PC-9 (cell line): ENCODE measurements around the gene MPZL1. TPM values are rescaled to one million over a fixed set of nuclear protein-coding genes. Genes with fewer than 3 reads are reported as not detected.

ENCODE experiments used
- BruUV-seq: library from RNA; stranded (reverse); fragments of 400-500 nt; replicated peaks from 2 replicates; lab custom pipeline; 2021; lab: Mats Ljungman, UMichigan
- CTCF ChIA-PET: fragments of 300-600 bp; sonication (Branson Sonifier 250); formaldehyde crosslinking; loops from one replicate; lab custom pipeline; 2022; ENCODE audit warnings: antibody characterized with exemption; lab: Charles Lee
- POLR2A ChIA-PET: fragments of 300-600 bp; sonication (Branson Sonifier 250); formaldehyde crosslinking; loops from one replicate; lab custom pipeline; 2022; ENCODE audit warnings: antibody characterized with exemption; ENCODE audit not compliant: unreplicated experiment; lab: Charles Lee
- DNase-seq, 2 experiments: peaks; one replicate each; pipeline versions ENCODE4 v3.0.0 to v3.0.0-alpha.2; 2015 to 2022; ENCODE audit warnings: mixed read lengths in 1 of 2
- H2AFZ ChIP-seq: fragments of 200-600 bp; sonication (generic); 2 replicates; pipeline ENCODE4 v1.8.1; 2017; ENCODE audit warnings: antibody characterized with exemption
- H3F3A ChIP-seq: fragments of 200-600 bp; sonication (generic); 2 replicates; pipeline ENCODE4 v1.8.1; 2017; ENCODE audit warnings: antibody characterized with exemption, mild to moderate bottlenecking, low read depth; ENCODE audit not compliant: insufficient read depth
- H3K27ac ChIP-seq: fragments of 200-600 bp; sonication (generic); 2 replicates; pipeline ENCODE4 v1.6.1; 2016; ENCODE audit warnings: mixed run types
- H3K27me3 ChIP-seq: fragments of 200-600 bp; sonication (generic); 2 replicates; pipeline ENCODE4 v1.6.1; 2016; ENCODE audit warnings: low read depth, mixed run types; ENCODE audit not compliant: insufficient read depth
- H3K36me3 ChIP-seq: fragments of 200-600 bp; sonication (generic); 2 replicates; pipeline ENCODE4 v1.6.1; 2016; ENCODE audit warnings: low read depth, mixed run types
- H3K4me1 ChIP-seq: fragments of 200-600 bp; sonication (generic); replicated peaks from 2 replicates; pipeline ENCODE4 v1.6.1; 2016; ENCODE audit warnings: mixed run types; ENCODE audit not compliant: insufficient read depth
- H3K4me2 ChIP-seq: fragments of 200-600 bp; sonication (generic); 2 replicates; pipeline ENCODE4 v1.6.1; 2017; ENCODE audit warnings: mixed run types
- H3K4me3 ChIP-seq: fragments of 200-600 bp; sonication (generic); 2 replicates; pipeline ENCODE4 v1.6.1; 2016; ENCODE audit warnings: mixed run types
- H3K79me2 ChIP-seq: fragments of 200-600 bp; sonication (generic); 2 replicates; pipeline ENCODE4 v1.6.1; 2017; ENCODE audit warnings: low read depth, mixed run types
- H3K9me2 ChIP-seq: fragments of 200-600 bp; sonication (generic); 2 replicates; pipeline ENCODE4 v1.8.1; 2017; ENCODE audit warnings: mild to moderate bottlenecking; ENCODE audit not compliant: insufficient read depth
- H3K9me3 ChIP-seq: fragments of 200-600 bp; sonication (generic); 2 replicates; pipeline ENCODE4 v1.8.1; 2016; ENCODE audit warnings: low read depth; ENCODE audit not compliant: insufficient read depth
- H4K20me1 ChIP-seq: fragments of 200-600 bp; sonication (generic); 2 replicates; pipeline ENCODE4 v1.8.1; 2017; ENCODE audit not compliant: insufficient read depth
- EZH2 ChIP-seq: fragments of 200-600 bp; sonication (generic); IDR thresholded peaks from 2 replicates; pipeline ENCODE4 v1.8.0; 2017; ENCODE audit warnings: antibody characterized with exemption, low read depth
- intact Hi-C: fragments of 100-400 bp; cut with micrococcal nuclease; formaldehyde crosslinking; loops from one replicate; pipeline ENCODE4 v1.10.0; 2022; ENCODE audit not compliant: unreplicated experiment
- total RNA-seq: library from RNA; stranded (reverse); gene quantifications from 2 replicates; pipeline ENCODE4 v1.2.3, GENCODE V29; 2021
- TF ChIP-seq, protein P1 (sequence below): fragments of 200-600 bp; sonication (generic); conservative IDR thresholded peaks from 2 replicates; pipeline ENCODE4 v1.6.1; 2017; ENCODE audit warnings: mixed run types, antibody characterized with exemption, mild to moderate bottlenecking, moderate library complexity

The MPZL1 gene
- total RNA-seq, 1 experiment from 2014 or later: 80.3 TPM

- Histone ChIP-seq H3K27me3 (no peaks in the 10 kb centered on the region), H3K4me3 (no peak overlapping the region), H3K4me1 (no peaks in the 10 kb centered on the region), H2AFZ (no peak overlapping the region), H3K36me3 (no peaks in the 10 kb centered on the region), H3K9me3 (no peaks in the 10 kb centered on the region), H3F3A (no peaks in the 10 kb centered on the region), H3K9me2 (no peaks in the 10 kb centered on the region), H3K27ac (no peak overlapping the region), H4K20me1 (no peaks in the 10 kb centered on the region), H3K4me2 (no peak overlapping the region), H3K79me2 (no peaks in the 10 kb centered on the region)
- POLR2A ChIA-PET: no interaction called here
- CTCF ChIA-PET: no interaction called here
- no peak for DNase-seq
- no TSS peak for BruUV-seq
- intact Hi-C loops: no loop called here
- TF ChIP-seq, protein P1, sequence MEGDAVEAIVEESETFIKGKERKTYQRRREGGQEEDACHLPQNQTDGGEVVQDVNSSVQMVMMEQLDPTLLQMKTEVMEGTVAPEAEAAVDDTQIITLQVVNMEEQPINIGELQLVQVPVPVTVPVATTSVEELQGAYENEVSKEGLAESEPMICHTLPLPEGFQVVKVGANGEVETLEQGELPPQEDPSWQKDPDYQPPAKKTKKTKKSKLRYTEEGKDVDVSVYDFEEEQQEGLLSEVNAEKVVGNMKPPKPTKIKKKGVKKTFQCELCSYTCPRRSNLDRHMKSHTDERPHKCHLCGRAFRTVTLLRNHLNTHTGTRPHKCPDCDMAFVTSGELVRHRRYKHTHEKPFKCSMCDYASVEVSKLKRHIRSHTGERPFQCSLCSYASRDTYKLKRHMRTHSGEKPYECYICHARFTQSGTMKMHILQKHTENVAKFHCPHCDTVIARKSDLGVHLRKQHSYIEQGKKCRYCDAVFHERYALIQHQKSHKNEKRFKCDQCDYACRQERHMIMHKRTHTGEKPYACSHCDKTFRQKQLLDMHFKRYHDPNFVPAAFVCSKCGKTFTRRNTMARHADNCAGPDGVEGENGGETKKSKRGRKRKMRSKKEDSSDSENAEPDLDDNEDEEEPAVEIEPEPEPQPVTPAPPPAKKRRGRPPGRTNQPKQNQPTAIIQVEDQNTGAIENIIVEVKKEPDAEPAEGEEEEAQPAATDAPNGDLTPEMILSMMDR: no peak
- TF ChIP-seq EZH2: no peak
Measured at GRCh38 chr1:167837326-167837725, 115.5 kb downstream of the MPZL1 start.

DNA sequence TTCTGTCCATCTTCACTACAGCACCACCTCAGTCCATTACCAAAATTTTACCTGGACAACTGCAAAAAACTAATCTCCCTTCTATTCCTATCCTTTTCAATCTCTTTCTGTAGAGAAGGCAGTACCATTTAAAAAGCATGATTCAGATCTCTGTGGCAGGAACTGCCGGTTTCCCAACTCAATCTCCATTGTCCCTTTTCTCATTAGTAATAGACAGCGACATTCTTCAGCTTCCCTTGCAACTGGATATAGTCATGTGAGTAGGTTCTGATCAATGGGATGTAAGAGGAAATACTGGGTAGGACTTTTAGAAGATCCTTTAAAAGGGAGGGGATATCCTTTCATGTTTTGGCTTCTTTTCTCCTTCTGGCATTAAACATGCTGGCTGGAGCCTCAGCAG is 117.2 kb downstream of the MPZL1 start:
- Histone ChIP-seq H3K27ac (no peak overlapping the region), H3K36me3 (no peaks in the 10 kb centered on the region), H3K9me3 (no peaks in the 10 kb centered on the region), H3K9me2 (no peaks in the 10 kb centered on the region), H2AFZ (no peak overlapping the region), H3K27me3 (no peaks in the 10 kb centered on the region), H3K79me2 (no peaks in the 10 kb centered on the region), H4K20me1 (no peaks in the 10 kb centered on the region), H3F3A (no peaks in the 10 kb centered on the region), H3K4me3 (no peak overlapping the region), H3K4me2 (no peak overlapping the region), H3K4me1 (no peaks in the 10 kb centered on the region)
- ChIA-PET CTCF (no interaction called here), POLR2A (no interaction called here)
- TF ChIP-seq EZH2: no peak
- TF ChIP-seq, protein P1: no peak
- intact Hi-C loops: no loop called here
- BruUV-seq: no TSS peak
- no peak for DNase-seq

Other genes starting within 250 kb of the MPZL1 start
- gene CD247, start 203.5 kb upstream of the MPZL1 start, total RNA-seq: not detected in 2 replicates
- gene CREG1, start 168.2 kb upstream of the MPZL1 start, total RNA-seq: 31.6 and 34.6 TPM in 2 replicates
- gene RCSD1, start 91.8 kb upstream of the MPZL1 start, total RNA-seq: not detected in 2 replicates
- 0.28 and 0.46 TPM in 2 replicates for gene ADCY10, start 192.2 kb downstream of the MPZL1 start, total RNA-seq
- gene DCAF6, start 214.7 kb downstream of the MPZL1 start, total RNA-seq: 51.8 and 77.4 TPM in 2 replicates
- gene MPC2, start 215.1 kb downstream of the MPZL1 start, total RNA-seq: 68.4 and 78.7 TPM in 2 replicates